Ectodermal cell (in vitro differentiated cells): Measurements from ENCODE around the gene NOX3.
"Not testable (repeated sequence)": the region's sequence is repeated elsewhere in the genome, so short reads cannot be mapped to it uniquely, and the experiment has no call there.

ENCODE experiments used
- H3K27ac ChIP-seq: 2 replicates; pipeline ENCODE4 v1.7.0; 2013; ENCODE audit warnings: mild to moderate bottlenecking, low read depth, low read length; ENCODE audit not compliant: insufficient read depth, poor library complexity, severe bottlenecking
- H3K27me3 ChIP-seq: 2 replicates; pipeline ENCODE4 v1.7.0; 2013; ENCODE audit warnings: mild to moderate bottlenecking, low read length; ENCODE audit not compliant: insufficient read depth, control insufficient read depth, poor library complexity, severe bottlenecking
- H3K36me3 ChIP-seq: one replicate; pipeline ENCODE4 v1.7.0; 2013; ENCODE audit warnings: low read length; ENCODE audit not compliant: control insufficient read depth, insufficient read depth
- H3K4me1 ChIP-seq: one replicate; pipeline ENCODE4 v1.7.0; 2013; ENCODE audit warnings: low read length; ENCODE audit not compliant: control insufficient read depth, insufficient read depth
- H3K4me3 ChIP-seq: 2 replicates; pipeline ENCODE4 v1.7.0; 2013; ENCODE audit warnings: low read depth, low read length, control low read depth; ENCODE audit not compliant: insufficient read depth
- H3K9me3 ChIP-seq: 2 replicates; pipeline ENCODE4 v1.7.0; 2013; ENCODE audit warnings: mild to moderate bottlenecking, low read length, moderate library complexity; ENCODE audit not compliant: control insufficient read depth
- WGBS, 2 experiments: methylation state at CpG; one replicate each; pipeline ENCODE4 v1.1.7; 2013; ENCODE audit warnings: missing lambda C conversion rate in 2 of 2; 5-methylcytosine and 5-hydroxymethylcytosine counted together

The NOX3 gene

DNA sequence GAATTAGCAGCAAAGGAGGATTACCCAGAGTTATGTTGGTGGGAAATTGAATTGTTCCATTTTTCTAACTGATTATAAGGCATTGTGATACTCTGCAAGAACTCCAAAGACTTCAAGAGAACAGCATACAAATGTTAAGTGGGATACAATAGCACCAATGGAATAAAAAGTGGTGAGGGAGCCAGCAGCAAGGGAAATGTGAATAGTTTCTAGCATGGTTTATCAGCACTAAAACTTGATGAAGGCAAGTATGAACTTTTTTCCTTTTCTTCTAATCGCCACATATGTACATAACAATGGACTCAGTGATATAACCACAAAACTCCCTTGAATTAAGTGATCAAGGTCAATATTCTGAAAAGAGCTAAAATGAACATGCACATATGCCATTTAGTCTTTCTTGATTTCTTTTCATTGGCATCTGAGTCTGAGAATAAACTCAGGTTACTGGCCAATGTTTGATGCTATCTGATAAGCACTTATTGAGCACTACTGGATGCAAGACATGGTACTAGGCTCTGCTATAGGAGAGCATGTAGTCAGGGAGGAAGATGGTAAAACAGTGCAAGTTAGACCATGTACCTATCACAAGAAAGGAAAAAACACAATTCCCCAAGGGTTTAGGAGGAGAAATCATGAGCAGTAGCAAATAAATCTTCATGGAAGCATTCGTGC, 36.6 kb upstream of the NOX3 start:
- no peaks in the 10 kb centered on the region for H3K36me3 ChIP-seq
- H3K4me3 ChIP-seq, result no peak overlapping the region
- H3K9me3 ChIP-seq, result no peaks in the 10 kb centered on the region
- 89 to 92% methylated on average over 2 of the region's 2 CpGs for WGBS, 2 experiments
- no peaks in the 10 kb centered on the region for H3K27me3 ChIP-seq
- no peaks in the 10 kb centered on the region for H3K4me1 ChIP-seq
- no peak overlapping the region for H3K27ac ChIP-seq

DNA sequence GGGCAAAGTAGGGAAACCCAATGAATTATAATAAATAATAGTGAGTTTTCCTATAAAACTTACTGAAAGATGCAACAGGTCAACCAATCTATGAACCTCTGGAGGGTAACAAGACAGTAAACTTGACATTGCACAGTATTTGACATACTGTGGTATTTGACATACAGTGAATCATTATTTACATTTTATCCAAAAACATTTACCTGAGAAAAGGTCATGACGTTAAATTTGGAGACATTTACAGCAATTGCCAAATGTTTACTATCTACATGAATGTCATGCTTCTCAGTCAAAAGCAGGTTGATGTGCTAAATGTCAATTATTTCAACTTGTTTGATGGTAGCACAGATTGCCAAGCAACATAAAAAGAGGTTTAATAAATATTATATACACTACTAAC, 35.8 kb upstream of the NOX3 start:
- Histone ChIP-seq H3K4me3 (no peak overlapping the region), H3K4me1 (no peaks in the 10 kb centered on the region), H3K36me3 (no peaks in the 10 kb centered on the region), H3K9me3 (no peaks in the 10 kb centered on the region), H3K27ac (no peak overlapping the region), H3K27me3 (no peaks in the 10 kb centered on the region)
- 86 to 100% methylated on average over 1 of the region's 1 CpG for WGBS, 2 experiments

DNA sequence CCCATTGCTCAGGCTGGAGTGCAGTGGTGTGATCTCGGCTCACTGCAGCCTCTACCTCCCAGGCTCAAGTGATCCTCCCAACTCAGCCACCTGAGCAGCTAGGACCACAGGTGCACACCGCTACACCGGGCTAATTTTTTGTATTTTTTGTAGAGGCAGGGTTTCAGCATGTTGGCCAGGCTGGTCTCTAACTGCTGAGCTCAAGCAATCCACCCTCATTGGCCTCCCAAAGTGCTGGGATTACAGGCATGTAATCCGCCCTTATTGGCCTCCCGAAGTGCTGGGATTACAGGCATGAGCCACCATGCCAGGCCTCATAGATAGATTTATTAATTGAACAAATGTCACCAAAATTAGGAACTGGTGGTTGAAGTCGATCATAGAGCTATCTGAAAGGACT, 32.6 kb upstream of the NOX3 start:
- H3K27ac ChIP-seq, H3K27me3 ChIP-seq, H3K36me3 ChIP-seq, H3K4me1 ChIP-seq, H3K4me3 ChIP-seq, H3K9me3 ChIP-seq: not testable (repeated sequence)
- 91 to 92% methylated on average over 6 of the region's 6 CpGs for WGBS, 2 experiments

DNA sequence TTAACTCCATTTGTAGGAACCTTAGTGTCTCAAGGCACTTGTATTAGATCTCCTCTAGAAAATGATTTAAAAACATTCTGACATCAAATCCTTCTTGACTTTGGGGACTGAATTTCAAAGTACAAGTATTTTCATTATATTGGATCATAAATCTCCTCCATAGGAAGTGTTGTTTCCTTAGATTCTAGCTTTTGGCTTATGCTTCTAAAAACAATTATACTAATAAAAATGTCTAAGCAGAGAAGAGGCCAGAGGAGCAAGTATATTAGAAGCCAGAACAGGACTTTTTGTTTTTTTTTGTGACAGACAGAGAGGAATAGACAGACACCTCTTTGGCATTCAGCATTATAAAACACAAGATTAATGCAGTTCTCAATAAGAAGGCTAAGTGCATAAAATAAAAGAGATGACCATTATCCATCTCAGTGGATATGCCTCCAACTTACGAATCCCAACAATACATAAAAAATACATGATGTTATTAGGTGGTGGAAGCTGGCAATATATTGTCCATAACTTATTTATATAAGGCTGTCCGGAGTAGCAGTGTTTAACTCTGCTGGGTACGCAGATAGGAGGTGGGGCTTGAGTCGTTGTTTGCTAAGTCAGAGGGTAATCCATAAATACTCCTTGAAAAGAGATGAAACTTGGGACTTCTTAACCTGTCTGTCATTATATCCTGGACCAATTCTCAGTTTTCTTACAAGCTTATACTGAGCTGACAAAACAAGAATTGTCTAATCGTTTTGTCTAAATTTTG, 31.9 kb upstream of the NOX3 start:
- Histone ChIP-seq H3K4me1 (no peaks in the 10 kb centered on the region), H3K9me3 (no peaks in the 10 kb centered on the region), H3K27ac (no peak overlapping the region), H3K4me3 (no peak overlapping the region), H3K36me3 (no peaks in the 10 kb centered on the region), H3K27me3 (no peaks in the 10 kb centered on the region)
- WGBS, 2 experiments, result 81 to 94% methylated on average over 3 to 5 of the region's 5 CpGs

DNA sequence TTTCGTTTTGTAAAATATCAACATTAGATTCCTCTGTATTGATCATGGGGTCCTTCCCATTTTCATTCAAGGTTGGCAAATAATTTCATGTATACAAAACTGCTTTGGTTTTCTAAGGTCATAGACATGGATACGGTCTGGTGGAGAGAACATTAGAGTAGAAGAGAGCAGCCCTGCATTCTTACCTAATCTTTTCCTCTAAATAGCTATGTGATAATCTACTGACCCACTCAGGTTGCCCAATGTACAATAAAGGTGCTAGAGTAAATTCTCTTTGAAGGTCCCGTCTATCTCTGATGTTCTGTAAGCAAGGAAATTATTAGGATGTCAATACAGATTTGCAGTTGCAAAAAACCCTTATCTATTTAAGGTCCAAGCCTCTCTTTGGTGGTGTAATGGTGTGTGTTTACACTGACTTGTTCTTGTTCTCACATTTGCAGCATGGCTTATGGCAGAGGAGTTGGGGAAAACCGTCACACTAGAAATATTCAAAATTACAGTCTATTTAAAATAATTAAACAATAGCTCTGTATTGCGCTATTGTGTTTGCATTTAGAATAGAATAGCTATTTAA, 31.2 kb upstream of the NOX3 start:
- Histone ChIP-seq H3K9me3 (no peaks in the 10 kb centered on the region), H3K27me3 (no peaks in the 10 kb centered on the region)
- 92 to 100% methylated on average over 3 to 5 of the region's 5 CpGs for WGBS, 2 experiments

DNA sequence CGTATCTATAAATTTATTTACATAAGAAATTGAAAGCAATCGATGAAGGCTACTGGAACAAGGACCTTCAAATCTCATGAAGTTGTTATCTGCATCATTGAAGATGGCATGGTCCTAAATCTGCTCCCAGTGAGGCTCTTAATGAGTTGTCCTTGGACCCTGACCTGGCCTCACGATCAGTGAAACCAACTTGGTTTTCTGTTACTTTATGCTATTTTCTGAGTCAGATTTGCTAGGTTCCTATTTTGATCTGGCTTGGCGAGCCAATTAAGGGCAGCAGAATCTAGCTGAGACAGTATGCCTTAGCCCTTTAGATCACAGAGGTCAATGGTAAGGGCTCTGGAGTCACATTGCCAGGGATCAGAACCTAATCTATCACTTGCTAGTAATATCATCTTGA, 30.1 kb upstream of the NOX3 start:
- Histone ChIP-seq H3K36me3 (no peaks in the 10 kb centered on the region), H3K9me3 (no peaks in the 10 kb centered on the region), H3K27ac (no peak overlapping the region), H3K4me1 (no peaks in the 10 kb centered on the region), H3K27me3 (no peaks in the 10 kb centered on the region), H3K4me3 (no peak overlapping the region)
- WGBS, 2 experiments, result 95 to 98% methylated on average over 3 to 4 of the region's 4 CpGs

More for the DNA sequence above, 31.2 kb upstream of the NOX3 start:
- no peaks in the 10 kb centered on the region for H3K4me1 ChIP-seq
- H3K27ac ChIP-seq, result no peak overlapping the region
- H3K4me3 ChIP-seq, result no peak overlapping the region
- no peaks in the 10 kb centered on the region for H3K36me3 ChIP-seq

DNA sequence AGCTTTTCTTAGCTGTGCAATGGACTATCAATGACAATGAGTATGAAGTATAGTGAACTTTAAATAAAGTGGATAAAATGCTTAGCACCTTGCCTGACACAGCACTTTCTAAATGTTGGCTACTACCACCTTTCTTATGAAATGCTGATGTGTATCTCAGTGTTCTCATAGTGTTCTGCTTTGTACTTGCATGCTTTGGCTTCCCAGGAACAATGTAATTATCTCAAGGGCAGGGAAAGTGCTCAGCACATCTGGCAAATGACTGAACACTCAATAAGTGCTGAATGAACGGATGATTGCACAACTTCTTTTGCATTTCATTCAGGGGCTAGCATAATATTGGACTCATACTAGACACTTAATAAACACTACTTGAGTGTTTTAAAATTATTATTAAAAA, 28.2 kb upstream of the NOX3 start:
- WGBS, 2 experiments, result 50 to 64% methylated on average over 1 of the region's 1 CpG
- Histone ChIP-seq H3K9me3 (no peaks in the 10 kb centered on the region), H3K27ac (no peak overlapping the region), H3K36me3 (no peaks in the 10 kb centered on the region), H3K27me3 (no peaks in the 10 kb centered on the region), H3K4me3 (no peak overlapping the region), H3K4me1 (no peaks in the 10 kb centered on the region)

DNA sequence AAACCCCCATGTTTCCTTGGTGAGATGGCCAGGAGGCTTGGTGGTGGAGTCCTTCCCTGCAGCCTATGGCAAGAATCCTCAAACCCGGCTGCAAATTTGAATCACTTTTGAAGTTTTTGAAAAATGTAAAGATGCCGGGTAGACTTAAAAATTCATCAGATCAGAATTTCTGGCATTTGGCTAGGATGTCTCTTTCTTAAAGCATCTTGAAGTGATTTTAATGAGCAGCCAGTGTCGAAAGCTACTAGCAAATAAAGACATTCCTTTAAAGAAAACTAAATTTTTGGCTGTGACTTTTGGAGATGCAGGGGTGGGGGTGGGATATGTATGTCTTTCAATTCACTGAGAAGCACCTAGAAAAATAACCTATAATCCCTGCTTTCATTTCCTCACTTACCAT, 25.6 kb upstream of the NOX3 start:
- Histone ChIP-seq H3K4me1 (no peaks in the 10 kb centered on the region), H3K4me3 (no peak overlapping the region), H3K9me3 (no peaks in the 10 kb centered on the region), H3K27ac (no peak overlapping the region), H3K36me3 (no peaks in the 10 kb centered on the region), H3K27me3 (no peaks in the 10 kb centered on the region)
- 94% methylated on average over 3 of the region's 3 CpGs for WGBS, 2 experiments

DNA sequence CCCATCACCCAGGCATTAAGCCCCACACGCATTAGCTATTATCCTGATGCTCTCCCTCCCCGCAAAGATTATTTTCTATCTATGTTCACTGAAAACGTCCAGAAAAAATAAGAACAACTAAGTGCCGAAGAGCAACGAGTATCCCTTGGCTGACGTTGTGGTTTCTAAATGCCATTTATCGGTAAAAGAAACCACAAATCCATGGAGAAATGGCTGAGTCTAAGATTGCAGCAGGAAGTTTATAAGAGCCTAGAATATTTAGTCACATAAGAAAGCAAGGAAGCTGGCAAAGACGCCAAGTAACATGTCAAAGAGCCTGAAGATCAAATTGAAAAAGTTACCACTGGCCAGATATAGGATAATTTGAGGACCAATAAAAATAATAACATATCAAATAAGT, 18.1 kb upstream of the NOX3 start:
- Histone ChIP-seq H3K4me1 (no peaks in the 10 kb centered on the region), H3K27ac (no peak overlapping the region), H3K4me3 (no peak overlapping the region), H3K9me3 (no peaks in the 10 kb centered on the region), H3K27me3 (no peaks in the 10 kb centered on the region), H3K36me3 (no peaks in the 10 kb centered on the region)
- 94% methylated on average over 8 of the region's 8 CpGs for whole genome bisulfite sequencing, 2 experiments

DNA sequence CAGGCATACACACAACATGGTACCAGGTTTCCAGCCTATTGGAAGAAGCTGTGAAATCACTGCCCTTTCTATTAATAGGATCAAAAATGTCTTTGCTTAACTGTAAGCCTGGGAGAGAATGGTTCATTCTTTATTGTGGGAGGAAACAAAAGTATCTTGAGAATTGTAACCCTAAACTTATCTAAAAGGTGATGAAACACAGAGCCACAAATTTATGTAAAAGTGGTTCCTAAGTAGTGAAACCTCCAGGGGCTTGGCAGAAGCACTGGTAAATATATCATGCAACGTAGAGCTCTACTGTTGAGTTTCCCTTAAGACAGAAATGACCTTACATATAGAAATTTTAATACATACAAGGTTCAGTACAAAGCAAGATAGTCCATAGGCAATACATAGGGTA, 17.2 kb upstream of the NOX3 start:
- no peaks in the 10 kb centered on the region for H3K4me1 ChIP-seq
- no peaks in the 10 kb centered on the region for H3K36me3 ChIP-seq
- 100% methylated on average over 1 of the region's 1 CpG; no CpG with 5 or more reads in 1 of the 2 experiments for WGBS, 2 experiments
- H3K27me3 ChIP-seq, result no peaks in the 10 kb centered on the region
- H3K4me3 ChIP-seq, result no peak overlapping the region
- H3K27ac ChIP-seq, result no peak overlapping the region
- H3K9me3 ChIP-seq, result no peaks in the 10 kb centered on the region
